Endometrium (tissue), 2 donors: ENCODE data around the gene CCBE1.

ENCODE experiments used
- FAIRE-seq: peaks from 2 replicates; lab custom pipeline; 2012; peaks lifted over from hg19 to GRCh38; lab: Jason Lieb, UNC
- donor health status: control.
- donor health status: control.

The CCBE1 gene

GRCh38 chr18:59616501-59616900, 80.7 kb downstream of the CCBE1 start:
- FAIRE-seq, result no peak

GRCh38 chr18:59613903-59614302, 83.3 kb downstream of the CCBE1 start:
- no peak for FAIRE-seq

GRCh38 chr18:59612381-59612780, 84.8 kb downstream of the CCBE1 start:
- peak; percentile 95 for FAIRE-seq

- FAIRE-seq, result no peak
Measured at GRCh38 chr18:59610546-59611140, 86.6 kb downstream of the CCBE1 start.

- FAIRE-seq, result no peak
Measured at GRCh38 chr18:59609654-59610053, 87.6 kb downstream of the CCBE1 start.

DNA sequence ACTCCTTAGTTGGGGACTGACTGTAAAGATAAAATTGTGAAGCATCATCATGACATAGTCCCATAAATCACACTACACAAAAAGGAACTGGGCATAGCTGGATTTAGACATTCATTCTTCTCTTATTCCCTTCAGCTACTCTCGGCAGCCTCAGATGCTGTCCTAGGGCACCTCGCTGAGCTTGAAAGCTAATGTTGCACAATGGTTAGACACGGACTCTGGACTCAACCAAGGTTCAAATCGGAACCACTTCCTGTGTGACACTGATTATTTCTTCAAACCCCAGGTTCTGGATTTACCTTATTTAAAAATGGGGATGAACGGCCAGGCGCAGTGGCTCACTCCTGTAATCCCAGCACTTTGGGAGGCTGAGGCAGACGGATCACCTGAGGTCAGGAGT, 89.8 kb downstream of the CCBE1 start:
- no peak for FAIRE-seq

DNA sequence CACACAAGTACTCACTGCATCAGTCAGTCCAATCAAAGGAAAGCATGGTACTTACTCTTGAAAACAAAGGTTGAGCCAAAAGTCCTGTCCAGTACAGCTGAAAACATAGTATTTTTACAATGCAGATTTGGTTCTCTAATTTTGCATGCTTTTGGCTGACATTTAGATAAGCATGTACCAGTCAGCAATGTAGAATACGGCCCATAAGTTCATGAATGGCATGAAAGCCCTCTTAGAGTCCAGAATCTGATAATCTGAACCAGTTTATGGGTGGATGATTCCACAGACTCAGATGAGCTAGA, 90.2 kb downstream of the CCBE1 start:
- no peak for FAIRE-seq

DNA sequence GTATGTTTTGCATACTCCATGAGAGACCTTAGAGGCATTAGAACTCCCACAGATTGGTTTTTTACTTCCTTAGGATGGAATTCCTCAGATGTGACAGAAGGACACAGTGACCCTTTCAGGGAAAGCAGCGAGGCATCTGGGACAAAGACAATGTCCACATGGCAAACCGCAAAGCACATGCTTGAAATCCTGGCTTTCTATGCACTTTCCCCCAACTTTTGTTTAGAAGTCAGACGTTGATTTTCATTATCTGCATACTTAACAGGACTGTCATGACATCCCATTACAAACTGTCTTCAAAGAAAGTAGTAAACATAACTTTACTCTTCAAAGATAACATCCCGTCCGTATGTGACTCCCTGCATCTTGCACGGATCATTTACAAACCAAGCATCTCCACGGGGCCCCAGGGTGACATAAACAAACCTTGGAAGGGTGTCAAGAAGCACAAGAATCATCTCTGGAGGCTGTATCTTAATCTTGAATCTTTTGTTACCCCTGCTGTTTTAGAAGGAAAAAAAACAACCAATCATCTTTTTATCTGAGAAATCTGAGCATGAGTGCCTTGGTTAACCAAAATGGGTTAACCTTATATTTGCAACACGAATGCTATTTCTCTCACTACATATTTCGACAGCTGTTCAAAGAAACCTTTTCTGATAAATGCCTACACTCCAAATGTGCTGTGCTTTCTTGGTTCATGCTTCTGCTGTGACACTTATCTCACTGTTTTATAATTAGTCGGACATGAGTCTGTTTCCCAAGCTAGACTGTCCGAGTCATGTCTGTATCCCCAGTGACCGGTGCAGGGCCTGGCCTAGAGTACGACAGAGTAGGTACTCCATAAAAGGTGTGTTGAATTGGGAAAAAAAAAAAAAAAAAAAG, 90.8 kb downstream of the CCBE1 start:
- FAIRE-seq, result peak; percentile 100

DNA sequence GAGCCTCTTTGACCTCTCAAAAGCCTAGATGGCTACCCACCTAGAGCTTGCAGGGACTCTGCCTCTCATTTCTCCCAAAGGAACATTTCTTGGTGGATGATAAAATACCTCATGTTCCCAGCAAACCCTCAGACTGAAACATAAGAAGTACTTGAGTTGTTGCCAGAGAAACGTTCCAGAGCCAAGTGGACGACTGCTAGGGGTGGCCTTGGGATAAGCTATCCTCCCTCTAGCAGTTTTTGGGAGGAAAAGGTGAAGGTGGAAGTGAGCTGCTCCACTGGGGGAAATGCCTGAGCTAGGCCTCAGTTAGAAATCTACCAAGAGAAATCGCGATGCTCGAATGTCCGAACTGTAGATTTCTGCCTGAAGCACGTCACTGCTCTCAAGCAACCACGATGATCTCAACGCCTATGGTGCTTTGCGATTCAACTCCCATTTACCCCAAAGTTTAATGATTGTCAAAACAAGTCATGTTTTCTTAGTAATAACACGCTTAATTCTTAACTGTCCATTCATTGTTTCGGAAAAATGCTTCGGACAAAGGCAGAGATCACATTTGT, 91.5 kb downstream of the CCBE1 start:
- no peak for FAIRE-seq

GRCh38 chr18:59604877-59605276, 92.3 kb downstream of the CCBE1 start:
- FAIRE-seq, result no peak

DNA sequence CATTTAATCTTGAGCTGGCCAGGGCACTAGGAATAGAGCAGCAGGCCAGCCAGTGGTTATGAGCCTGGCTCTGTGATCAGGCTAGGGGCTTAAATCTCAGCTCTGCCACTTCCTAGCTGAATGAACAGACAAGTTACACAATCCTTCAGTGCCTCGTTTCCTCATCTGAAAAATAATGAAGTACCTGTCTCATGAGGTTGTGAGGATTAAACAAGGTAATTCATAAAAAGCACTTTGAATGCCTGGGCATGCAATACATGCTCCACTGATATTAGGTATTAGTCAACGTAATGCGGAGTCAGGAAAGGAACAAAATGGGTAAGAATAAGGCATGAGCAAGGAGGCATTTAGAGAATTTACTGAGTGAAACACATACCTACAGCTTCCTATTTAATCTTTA, 100.2 kb downstream of the CCBE1 start:
- no peak for FAIRE-seq

DNA sequence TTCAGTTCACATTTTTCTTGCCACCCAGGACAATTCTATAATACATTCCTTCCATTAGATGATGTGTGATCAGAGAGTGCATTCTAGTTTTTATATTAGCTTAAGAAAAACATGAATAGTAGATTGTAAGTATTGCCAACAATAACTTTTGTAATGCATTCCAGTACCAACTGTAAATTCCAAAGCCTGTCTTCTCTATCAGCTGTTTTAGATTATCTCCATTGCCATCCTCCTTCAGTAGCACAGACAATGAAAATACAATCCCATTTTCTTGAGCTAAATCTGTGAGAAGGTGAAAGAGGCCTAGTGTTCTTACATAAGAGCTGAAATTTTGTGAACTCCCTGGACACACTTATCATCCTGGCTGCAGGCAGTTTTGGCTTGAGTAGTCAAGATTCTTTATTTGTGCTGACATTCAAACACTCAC, 103.9 kb downstream of the CCBE1 start:
- FAIRE-seq, result no peak

DNA sequence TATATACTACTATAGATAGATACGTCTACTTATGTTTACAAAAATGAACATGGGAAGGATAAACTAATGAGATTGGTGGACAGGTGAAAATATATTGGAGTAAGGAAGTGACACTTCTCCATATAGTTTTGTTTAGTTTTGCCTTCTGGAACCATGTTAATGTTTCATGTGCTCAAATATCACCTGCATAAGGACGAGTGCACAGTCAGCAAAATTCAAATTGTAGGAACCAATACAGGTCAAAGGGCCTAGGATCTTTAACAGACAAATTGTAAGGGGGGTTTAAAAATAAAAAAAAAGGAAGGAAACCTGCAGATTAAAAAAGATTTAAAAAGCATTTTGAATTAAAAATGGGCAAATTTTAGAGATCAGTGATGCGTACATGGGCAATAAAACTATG, 104.6 kb downstream of the CCBE1 start:
- FAIRE-seq, result no peak

- FAIRE-seq, result no peak
Measured at GRCh38 chr18:59582395-59582794, 114.8 kb downstream of the CCBE1 start.

- no peak for FAIRE-seq
Measured at GRCh38 chr18:59579509-59579908, 117.7 kb downstream of the CCBE1 start.

DNA sequence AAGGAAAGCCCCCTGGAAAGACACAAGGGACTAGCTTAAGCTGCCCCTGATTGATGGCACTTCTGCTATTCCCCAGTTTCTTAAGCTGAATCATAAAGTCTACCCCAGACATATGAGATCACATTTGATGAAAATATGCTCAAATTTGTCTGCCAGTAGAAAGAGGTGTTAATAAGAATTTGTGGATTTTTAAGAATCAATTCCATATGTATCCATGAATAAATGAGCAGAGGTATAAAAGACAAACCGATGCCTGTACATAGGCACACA, 119.9 kb downstream of the CCBE1 start:
- no peak for FAIRE-seq

GRCh38 chr18:59576541-59577385, 120.5 kb downstream of the CCBE1 start:
- FAIRE-seq, result no peak

DNA sequence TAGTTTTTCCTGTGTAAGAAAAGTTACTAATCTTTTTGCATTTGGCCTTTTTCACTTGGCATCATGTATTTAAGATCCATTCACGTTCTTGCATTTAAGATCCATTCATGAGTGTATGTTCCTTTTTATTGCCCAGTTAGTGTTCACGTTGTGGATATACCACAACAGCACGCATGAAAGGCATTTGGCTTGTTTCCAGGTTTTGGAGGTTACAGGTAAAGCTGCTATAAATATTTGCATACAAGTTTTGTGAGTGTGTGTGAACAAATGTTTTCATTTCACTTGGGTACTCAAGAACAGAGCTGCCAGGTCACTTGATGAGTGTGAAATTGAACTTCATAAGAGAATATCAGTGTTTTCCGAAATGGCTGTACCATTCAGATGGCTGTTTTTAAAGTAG, 121.2 kb downstream of the CCBE1 start:
- no peak for FAIRE-seq

DNA sequence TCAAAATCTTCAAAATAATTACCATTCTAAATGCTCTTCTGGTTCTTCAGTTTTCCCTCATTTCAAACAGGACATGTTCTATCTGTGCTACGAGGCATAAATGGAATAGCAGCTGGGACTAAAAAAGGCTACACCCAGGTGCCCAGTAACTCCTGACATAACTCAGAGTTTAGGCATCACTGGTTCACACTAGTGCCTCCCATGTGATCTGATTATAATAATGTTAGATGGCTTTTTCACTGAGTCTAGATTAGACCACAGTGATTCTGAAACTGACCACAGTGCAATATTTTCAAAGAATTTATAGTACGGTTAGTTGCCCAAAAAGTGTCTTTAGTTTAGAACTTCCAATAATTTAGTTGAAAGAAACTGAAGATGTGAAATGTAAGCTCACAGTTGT, 123.3 kb downstream of the CCBE1 start:
- FAIRE-seq, result no peak

DNA sequence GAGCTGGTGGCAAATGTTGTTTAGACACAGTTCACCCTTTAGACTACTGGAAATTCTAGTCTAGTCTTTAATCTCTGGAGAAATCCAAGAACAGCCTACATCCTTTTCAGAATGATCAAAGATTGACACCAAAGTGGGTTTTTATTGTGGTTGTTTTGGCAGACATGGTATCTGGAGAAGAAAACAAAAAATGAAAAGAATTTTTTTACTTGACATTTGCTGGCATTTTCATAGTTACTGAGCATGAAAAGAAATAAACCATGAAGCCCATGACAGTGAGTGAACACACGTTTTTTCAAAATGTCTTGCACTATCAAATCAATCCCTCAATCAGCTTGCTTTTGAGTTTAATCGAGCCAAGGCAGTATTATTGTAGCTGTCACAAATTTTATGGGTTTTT, 125.3 kb downstream of the CCBE1 start:
- peak; percentile 21 for FAIRE-seq

GRCh38 chr18:59570796-59571195, 126.4 kb downstream of the CCBE1 start:
- no peak for FAIRE-seq

GRCh38 chr18:59570101-59570775, 127.0 kb downstream of the CCBE1 start:
- no peak for FAIRE-seq
